Effector memory CD8-positive, alpha-beta T cell (primary cell): ENCODE measurements around the gene FRMD4B.

ENCODE experiments used
- ATAC-seq: fragments of 150-1000 bp; cut with Tn5 transposase; replicated peaks from 2 replicates; pipeline ENCODE4 v1.10.0; 2021; ENCODE audit warnings: mild to moderate bottlenecking, moderate library complexity
- DNase-seq, 3 experiments: peaks; one replicate each; pipeline ENCODE4 v3.0.0; 2021
- H3K27ac Mint-ChIP-seq, 2 donors: one replicate each; pipeline ENCODE4 v1.8.0; 2022; ENCODE audit warnings: mild to moderate bottlenecking in 2 of 2, mixed read lengths in 2 of 2, moderate library complexity in 2 of 2
- H3K27me3 Mint-ChIP-seq, 2 donors: one replicate each; pipeline ENCODE4 v1.8.0; 2022; ENCODE audit warnings: mixed read lengths in 2 of 2
- H3K36me3 Mint-ChIP-seq: one replicate; pipeline ENCODE4 v1.8.0; 2022; ENCODE audit warnings: mild to moderate bottlenecking, moderate library complexity, mixed read lengths; ENCODE audit not compliant: insufficient read depth
- H3K4me1 Mint-ChIP-seq, 2 donors: one replicate each; pipeline ENCODE4 v1.8.0; 2022; ENCODE audit warnings: low read depth in 2 of 2, mixed read lengths in 2 of 2
- H3K4me3 Mint-ChIP-seq, 2 donors: one replicate each; pipeline ENCODE4 v1.8.0; 2022; ENCODE audit warnings: mild to moderate bottlenecking in 2 of 2, mixed read lengths in 2 of 2, moderate library complexity in 2 of 2
- H3K9me3 Mint-ChIP-seq, 2 donors: one replicate each; pipeline ENCODE4 v1.8.0; 2022; ENCODE audit warnings: mixed read lengths in 2 of 2

FRMD4B gene

GRCh38 chr3:69121950-69122349, 263.9 kb downstream of the FRMD4B start:
- Mint-ChIP-seq H3K36me3 (no peaks in the 10 kb centered on the region), H3K4me1 (no peaks in the 10 kb centered on the region), H3K27me3 (peaks cover 7 to 8% of the 10 kb centered on the region in 2 donors), H3K4me3 (no peak overlapping the region), H3K9me3 (no peaks in the 10 kb centered on the region), H3K27ac (no peak overlapping the region)
- ATAC-seq (no peak), DNase-seq (no peak)

DNA sequence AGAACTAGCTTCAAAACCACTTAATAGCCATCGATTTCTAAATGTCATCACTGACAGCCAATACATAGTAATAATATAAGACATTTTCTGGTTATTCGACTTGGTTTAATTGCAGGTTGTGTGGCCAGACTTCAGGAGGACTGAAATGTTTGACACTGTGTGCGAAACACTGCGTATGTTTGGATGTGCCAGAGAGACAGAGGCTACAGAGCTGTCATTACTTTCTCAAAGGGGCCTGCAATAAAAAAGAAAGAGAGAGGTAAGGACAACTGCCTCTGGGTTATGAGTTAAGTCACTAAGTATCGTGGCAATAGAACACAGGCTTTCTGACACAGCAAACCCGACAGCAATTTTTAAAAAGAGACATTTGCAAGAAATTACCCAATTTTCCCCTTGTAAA, 264.4 kb downstream of the FRMD4B start:
- no peaks in the 10 kb centered on the region for H3K36me3 Mint-ChIP-seq

GRCh38 chr3:69120879-69121464, 264.9 kb downstream of the FRMD4B start:
- Mint-ChIP-seq H3K36me3 (no peaks in the 10 kb centered on the region), H3K4me3 (no peak overlapping the region), H3K27me3 (no peaks in the 10 kb centered on the region), H3K27ac (no peak overlapping the region), H3K4me1 (no peaks in the 10 kb centered on the region), H3K9me3 (no peaks in the 10 kb centered on the region)
- DNase-seq (peak; percentile 78 to 83 (median 79)), ATAC-seq (peak; percentile 92)

More for the DNA sequence above, 264.4 kb downstream of the FRMD4B start:
- peaks cover 3 to 4% of the 10 kb centered on the region in 2 donors for H3K27me3 Mint-ChIP-seq
- no peak overlapping the region for H3K27ac Mint-ChIP-seq
- DNase-seq = no peak
- no peak overlapping the region for H3K4me3 Mint-ChIP-seq
- ATAC-seq = no peak
- H3K4me1 Mint-ChIP-seq = no peaks in the 10 kb centered on the region
- H3K9me3 Mint-ChIP-seq = no peaks in the 10 kb centered on the region
